Stimulated activated CD4-positive, alpha-beta T cell treated with anti-CD3 and anti-CD28 coated beads, Interleukin-1b, Interleukin-23, amount 100 ng/mL, for 48 hours (primary cell): Measurements from ENCODE around the gene METTL24.
"Not testable (repeated sequence)": the region's sequence is repeated elsewhere in the genome, so short reads cannot be mapped to it uniquely, and the experiment has no call there.

Experiments used
- DNase-seq: peaks from one replicate; pipeline ENCODE4 v3.0.0-alpha.2; 2020

METTL24 gene

DNA sequence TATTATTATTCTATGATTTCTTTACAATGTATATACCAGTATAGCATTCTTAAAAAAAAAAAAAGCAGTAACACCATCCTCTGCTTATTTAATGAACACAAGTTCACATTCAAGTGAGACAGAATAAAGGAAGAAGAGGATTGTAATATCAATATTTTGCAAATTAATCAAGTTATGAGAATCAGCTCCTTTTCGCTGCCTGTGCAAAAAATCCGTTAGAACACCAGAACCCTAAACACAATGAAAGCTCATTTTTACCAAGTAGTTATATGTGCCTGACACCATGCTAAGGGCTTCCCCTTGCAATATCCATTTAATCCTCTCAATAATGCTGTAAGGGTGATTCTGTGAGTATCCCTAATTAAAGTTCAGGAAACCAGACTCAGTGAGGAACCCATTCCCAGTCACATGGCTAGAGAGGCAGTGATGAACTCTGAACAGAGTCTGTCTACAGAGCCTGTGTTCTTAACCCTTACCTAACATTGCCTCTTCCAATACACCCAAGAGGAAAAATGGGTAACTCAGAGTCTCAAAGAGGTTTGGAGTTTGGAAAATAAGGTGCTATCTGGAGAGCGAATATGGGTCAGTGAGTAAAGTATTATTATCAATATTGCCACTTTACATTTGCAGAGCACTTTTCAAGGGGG is 111.1 kb downstream of the METTL24 start:
- no peak for DNase-seq

DNA sequence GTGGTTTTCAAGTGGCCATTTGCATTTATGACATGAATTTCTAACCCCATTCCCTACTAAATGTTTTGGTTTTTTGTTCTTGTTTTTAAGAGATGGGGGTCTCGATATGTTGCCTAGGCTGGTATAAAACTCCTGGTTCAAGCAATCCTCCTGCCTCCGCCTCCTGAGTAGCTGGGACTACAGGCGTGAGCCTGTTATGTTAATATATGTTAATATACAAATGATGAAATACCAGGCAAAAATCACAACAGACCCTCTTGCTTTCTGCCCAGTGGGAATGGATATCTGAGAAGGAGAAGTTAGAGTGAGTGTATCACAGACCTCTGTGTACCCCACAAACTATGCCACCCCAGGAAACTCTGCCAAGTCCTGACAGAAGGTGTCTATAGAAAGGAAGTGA is 111.8 kb downstream of the METTL24 start:
- DNase-seq = no peak

DNA sequence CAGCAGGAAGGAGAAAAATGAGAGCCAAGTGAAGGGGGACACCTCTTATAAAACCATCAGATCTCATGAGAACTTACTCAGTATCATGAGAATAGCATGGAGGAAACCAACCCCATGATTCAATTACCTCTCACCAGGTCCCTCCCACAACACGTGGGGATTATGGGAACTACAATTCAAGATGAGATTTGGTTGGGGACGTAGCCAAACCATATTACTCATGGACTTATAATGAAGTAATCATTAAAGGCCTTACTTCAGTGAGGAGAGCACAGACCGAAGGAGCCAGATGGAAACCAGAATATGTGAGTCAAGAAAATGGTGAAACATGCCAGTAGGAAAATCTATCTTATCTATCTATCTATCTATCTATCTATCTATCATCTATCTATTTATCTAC is 113.5 kb downstream of the METTL24 start:
- not testable (repeated sequence) for DNase-seq

- no peak for DNase-seq
Observed at GRCh38 chr6:110239526-110240274, 118.4 kb downstream of the METTL24 start.

DNA sequence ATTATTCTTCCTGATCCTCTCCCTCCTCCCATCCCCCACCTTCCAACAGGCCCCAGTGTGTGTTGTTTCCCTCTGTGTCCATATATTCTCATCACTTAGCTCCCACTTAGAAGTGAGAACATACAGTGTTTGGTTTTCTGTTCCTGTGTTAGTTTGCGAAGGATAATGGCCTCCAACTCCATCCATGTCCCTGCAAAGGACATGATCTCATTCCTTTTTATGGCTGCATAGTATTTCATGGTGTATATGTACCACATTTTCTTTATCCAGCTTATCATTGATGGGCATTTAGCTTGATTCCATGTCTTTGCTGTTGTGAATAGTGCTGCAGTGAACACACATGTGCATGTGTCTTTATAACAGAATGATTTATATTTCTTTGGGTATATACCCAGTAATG is 122.1 kb downstream of the METTL24 start:
- DNase-seq = not testable (repeated sequence)

GRCh38 chr6:110233770-110234374 is 124.3 kb downstream of the METTL24 start:
- no peak for DNase-seq

DNA sequence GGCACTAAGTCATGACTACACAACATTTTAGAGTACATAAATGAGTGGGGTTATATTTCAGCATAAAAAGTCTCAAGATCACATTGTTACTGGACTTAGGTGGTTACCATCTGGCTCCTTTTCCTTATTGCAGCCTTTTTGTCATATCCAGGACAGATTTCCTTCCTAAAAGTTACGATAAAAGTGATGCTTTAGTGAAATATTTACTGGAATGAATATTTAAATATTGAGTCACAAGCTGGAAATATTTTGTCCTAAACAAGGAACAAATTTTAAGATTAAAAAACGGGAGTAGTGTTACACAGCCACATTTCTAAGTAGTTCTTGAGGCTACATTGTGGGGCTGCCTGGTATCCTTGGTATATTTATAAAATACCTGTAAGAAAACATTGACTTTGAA is 125.7 kb downstream of the METTL24 start:
- no peak for DNase-seq

GRCh38 chr6:110226261-110226660 is 131.9 kb downstream of the METTL24 start:
- DNase-seq = no peak

DNA sequence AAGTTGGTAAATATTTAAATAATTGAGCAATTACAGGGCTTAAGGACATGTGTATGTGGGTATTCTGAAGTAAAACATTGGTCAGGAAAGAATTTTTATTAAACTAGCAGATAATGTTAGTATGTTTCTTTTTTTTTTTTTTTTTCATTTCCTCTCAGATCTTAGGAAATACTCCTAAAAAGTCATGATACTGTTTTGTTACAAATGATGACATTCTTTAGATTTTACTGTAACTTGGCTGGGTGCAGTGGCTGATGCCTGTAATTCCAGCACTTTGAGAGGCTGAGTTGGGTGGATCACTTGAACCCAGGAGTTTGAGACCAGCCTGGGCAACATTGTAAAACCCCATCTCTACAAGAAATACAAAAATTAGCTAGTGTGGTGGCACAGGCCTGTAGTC is 136.4 kb downstream of the METTL24 start:
- no peak for DNase-seq

- no peak for DNase-seq
Observed at GRCh38 chr6:110217266-110217665, 140.9 kb downstream of the METTL24 start.

DNA sequence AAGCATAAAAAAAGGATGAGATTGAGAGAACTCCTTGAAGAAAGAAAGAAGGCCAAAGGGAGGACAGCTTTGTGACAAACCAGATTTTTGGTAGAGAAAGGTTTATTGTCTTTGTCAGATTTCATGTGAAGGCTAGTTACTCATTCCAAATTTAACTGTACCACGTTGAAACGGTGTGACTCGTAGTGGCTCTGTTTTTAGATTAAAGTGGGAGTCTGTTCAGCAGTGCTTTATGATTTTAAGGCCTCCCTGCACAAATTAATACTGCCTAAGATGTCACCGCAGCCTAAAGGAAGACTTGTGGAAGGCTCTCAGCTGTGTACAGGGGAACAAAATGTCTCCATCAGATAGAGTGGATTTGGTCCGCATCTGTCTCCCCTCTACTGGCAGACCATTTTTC is 142.0 kb downstream of the METTL24 start:
- DNase-seq = no peak

GRCh38 chr6:110214338-110214737 is 143.8 kb downstream of the METTL24 start:
- no peak for DNase-seq

- DNase-seq = no peak
Observed at GRCh38 chr6:110211753-110212152, 146.4 kb downstream of the METTL24 start.

DNA sequence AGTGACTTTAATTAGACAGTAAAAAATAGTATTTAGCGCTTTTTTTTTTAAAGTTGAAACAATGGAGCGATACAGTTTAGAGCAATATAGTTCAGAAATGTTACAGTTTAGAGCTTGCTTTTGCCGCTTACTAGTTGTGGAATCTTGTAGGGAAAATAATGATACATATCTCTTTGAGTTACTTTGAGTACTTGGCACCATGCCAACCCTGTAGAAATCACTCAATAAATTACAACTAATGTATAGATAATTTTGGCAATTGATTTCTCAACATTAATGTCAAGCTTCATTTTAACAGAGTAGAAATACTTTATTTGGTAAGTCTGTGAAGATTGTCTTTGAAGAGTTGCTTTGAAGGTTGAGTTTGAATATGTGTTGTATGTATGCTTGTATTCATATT is 150.5 kb downstream of the METTL24 start:
- DNase-seq = no peak

DNA sequence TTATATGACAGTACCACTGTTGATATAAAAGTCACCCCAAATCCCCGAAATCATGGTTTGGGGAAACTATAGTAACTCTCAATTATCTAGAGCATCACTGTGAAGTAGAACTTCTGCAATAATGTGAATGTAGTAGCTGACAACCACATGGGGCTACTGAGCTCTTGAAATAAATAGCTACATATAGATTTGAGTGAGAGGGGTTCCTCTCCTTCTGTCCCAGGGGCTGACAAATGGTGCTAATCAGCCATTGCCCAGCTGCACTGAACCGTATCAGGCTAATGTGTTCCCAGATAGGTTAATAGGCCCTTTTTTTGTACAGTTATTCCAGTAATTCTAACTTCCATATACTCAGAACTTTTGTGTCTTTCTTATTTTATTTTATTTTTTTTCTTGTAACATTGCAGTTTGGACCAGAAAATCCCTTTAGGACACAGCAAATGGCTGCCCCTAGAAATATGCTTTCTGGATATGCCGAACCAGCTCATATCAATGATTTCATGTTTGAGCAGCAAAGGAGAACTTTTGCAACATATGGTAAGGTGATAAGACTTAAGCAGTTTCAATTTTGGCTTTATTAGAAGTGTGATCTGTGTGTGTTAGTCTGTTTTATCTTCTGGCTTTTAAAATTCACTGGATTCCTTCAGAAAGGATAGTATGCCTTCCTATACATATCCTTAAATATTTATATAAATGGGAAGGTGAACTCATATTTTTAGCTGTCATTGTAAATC is 156.8 kb downstream of the METTL24 start:
- DNase-seq = no peak

DNA sequence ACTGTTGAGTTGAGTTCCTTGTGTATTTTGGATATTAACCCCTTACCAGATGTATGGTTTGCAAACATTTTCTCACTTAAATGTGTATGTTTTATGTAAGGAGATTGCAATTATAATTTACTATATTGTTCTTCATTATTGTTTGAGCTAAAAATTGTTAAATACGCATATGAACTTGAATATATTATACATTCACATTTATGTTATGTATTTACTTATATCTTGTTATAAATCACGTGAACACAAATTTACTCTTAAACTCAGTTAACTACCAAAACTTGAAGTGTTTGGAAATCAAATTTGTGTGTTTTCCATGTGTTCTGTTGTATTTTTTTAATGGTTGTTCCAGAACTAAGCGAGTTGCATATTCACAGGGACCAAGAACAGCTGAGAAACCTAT is 159.6 kb downstream of the METTL24 start:
- no peak for DNase-seq

DNA sequence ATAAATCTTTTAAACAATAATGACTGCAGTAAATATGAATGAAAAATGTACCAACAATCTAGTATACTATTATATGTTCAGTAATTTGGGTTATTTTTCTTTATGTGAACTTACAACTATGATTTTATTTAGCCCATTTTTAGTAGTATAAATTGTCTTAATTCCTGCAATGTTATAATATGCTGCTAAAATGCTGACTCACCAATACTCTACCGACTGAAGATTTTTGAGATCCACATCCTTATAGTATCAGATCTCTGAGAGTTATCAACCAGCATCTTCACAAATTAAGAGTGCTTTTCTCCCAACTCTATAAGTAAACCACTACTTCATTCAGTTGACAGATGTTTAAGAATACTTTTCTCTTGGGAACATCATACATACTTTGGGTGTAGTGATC is 161.3 kb downstream of the METTL24 start:
- no peak for DNase-seq

GRCh38 chr6:110195639-110196038 is 162.5 kb downstream of the METTL24 start:
- DNase-seq = no peak
